NCI-H1694 (cell line): ENCODE measurements around the gene LDB2.

Experiments
- DNase-seq: peaks from one replicate; lab custom pipeline; 2025; lab: John Stamatoyannopoulos, UW

The LDB2 gene

DNA sequence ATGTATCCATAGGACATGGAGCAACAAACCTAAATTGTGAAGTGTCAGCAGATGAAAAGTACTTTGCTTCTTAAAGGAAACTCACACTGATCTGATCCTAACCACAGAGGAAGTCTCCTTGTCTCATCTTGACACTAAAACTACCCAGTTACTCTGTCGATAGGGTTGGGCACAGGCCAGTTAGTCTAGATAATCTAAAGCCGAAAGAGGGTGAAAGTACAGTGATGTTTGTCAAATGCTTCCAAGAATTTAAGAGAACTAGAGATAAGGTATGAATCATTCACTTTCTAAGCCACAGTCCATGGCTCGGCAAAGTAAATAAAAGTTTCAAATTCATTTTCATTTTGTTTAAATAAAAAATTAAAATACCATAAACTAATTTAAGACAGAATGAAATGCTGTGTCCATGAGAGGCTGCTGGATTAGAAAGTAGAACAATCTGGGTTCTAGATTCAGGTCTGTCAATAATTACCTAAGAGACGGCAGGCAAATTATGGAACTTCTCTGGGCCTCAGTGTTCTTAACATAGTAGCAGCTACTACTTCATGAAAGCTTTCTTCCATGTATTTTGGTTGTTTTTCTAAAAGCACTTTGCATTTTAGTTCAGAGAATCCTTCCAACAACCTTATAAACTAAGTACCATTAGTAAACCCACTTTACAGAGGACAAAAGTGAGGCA, 176.7 kb downstream of the LDB2 start:
- DNase-seq: no peak

DNA sequence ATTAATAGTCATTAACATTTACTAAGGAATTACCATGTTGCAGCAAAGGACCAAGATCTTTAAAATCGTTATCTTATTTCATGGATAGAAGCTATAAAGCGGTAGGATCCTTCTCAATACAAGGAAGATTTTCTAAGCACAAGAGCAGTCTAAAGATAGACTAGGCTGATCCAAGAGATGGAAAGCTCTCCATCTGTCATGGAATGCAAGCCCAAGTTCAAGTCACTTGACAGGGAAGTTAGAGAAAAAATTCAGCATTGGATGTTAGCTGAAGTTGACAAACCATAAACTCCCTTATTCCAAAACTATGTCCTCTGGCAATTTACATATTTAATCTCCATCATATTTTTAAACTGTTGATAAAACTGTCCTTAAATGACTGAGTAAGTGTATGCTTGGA, 177.7 kb downstream of the LDB2 start:
- no peak for DNase-seq

DNA sequence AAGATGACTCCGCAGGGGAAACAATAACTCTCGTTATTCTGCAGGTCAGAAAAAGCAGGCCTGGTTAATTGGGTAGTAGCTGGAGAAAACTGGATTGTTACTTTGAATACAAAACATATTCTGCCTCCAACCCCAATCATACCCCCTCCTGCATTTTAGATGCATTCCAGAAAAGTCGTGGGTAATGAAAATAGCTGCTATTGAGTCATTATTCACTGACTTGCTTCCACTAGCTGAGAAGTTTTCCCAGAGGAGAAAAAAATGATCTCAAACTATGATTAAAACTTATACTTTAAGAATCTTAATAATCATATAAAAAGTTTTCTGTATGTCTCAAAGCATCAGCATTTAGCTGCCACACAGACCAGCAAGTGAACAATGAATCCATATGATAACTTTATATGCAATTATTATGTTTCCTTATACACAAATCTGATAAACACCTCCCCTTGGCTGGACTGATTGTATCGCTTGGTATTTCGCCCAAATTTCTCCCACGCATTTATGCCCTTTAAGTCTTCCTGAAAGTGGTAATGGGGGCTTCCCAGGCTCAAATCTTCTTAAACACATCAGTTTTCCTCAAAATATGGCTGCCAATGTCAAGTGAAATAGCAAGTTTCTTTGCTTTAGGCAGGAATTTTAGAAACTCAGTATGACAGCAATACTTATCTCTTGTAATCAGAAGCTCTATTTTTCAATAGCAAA, 181.0 kb downstream of the LDB2 start:
- DNase-seq: no peak

DNA sequence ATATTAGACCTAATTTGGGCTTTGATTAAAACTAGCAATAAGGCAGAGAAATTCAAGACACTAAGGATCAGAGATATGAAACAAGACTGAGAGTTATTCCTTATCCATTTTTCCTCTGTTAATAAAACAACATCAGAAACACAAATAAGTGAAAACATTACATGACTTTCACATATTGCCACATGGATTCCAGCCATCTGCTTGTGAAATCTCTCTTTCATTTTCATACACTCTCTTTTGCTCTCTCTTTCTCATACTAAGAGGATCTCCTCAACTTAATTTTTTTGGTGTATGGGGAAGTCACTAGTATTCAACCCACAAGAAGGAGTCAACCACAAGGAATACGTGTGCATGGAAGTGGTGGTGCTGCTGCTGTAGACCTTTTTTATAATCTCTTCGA, 183.0 kb downstream of the LDB2 start:
- no peak for DNase-seq

DNA sequence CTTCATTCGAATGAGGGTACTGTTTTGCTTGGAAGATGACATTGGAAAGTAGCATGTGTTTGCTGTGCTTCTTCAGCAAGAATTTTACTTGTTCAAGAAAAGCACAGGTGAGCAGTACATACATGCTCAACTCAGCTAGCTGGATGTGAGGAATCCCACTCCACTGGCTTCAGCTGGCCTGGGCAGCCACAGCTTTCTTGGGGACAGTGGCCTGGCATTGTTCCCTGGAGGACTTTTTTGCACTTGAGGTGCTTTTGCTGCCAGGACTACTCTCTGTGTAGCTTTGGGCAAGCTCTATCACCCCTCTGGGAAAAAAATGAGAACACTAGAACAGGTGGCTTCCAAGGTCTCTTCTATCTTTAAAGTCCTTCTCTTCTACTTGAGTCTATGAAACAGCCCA, 184.3 kb downstream of the LDB2 start:
- DNase-seq: no peak

DNA sequence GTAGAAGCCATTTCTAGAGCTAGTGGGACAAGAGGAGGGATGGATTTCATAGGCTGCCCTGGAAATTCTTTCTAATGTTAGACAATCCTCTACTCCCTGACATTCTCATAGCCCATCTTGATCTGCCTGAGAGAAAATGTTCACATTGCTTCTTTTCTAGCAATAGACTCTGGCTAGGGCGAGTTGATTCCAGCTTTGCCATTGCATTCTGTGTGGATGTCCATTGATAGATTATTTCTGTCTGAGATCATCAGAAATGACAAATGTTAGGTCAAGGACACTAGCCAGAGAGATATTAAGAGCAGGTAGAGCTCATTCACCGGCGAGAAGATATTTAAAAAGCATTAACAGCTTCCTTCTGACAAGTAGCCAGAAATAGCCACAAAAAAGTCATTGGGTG, 184.7 kb downstream of the LDB2 start:
- DNase-seq: no peak

DNA sequence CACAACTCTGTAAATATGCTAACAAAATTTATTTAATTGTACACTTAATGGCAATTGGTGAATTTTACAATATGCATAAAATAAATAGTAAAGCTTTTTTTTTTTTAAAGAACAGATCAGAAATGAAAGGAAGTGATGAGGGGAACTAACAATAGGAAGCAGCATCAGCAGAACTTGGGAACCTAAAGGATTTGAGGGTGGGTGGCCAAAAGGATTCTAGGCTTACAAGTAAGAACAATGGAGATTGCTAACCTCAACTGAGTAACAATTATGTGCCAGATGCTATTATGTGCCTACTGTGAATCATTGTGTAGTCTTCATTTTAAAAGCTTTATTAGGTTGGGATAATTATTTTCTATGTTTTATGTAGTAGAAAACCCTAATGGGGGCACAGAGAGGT, 185.2 kb downstream of the LDB2 start:
- DNase-seq: no peak

DNA sequence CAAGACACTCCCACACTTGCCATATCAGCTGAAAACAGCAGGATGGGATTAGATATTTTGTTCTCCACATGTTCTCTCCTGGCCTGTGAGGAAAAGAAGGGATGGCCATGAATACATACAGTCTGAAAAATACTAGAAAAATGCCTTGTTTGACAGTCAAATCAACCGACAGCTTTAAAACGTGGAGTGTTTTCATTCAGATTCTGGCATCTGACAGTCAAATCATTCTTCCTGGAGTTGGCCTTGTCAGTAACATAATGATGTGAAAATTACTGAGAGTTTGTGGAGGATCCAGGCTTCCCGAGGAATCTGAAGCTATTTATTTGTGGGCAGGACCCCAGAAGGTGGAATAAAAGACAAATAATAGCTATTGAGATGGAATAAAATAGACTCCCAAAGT, 188.2 kb downstream of the LDB2 start:
- no peak for DNase-seq

DNA sequence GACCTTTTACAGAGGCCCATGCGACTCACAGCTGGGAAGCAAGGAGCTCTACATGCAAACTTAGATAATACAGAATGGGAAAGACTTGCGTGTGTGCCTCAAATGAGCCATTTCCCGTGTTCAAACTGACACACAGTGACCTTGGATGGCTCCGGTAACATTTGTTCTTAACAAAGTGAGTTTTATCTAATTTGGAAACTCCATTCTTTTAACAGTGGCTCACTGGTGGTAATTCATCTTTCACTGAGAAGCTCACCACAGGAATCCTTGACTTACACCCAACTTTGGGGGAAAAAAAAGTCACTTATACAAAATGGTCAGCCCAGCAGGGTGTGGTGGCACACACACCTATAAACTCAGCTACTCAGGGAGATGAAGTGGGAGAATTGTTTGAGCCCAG, 190.6 kb downstream of the LDB2 start:
- no peak for DNase-seq

DNA sequence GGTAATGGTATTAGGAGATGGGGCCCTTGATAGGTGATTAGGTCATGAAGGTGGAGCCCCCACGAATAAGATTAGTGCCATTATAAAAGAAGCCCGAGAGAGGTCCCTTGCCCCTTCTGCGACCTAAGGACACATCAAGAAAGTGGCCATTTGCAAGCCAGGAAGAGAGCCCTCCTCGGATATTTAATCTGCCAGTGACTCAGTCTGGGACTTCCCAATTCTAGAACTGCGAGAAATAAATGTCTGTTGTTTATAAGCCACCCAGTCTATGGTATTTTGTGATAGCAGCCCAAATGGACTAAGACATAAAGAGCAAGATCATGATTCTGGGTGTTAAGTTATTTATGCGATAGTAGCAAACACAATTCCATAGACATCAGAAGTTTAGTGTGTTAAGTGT, 192.2 kb downstream of the LDB2 start:
- no peak for DNase-seq

DNA sequence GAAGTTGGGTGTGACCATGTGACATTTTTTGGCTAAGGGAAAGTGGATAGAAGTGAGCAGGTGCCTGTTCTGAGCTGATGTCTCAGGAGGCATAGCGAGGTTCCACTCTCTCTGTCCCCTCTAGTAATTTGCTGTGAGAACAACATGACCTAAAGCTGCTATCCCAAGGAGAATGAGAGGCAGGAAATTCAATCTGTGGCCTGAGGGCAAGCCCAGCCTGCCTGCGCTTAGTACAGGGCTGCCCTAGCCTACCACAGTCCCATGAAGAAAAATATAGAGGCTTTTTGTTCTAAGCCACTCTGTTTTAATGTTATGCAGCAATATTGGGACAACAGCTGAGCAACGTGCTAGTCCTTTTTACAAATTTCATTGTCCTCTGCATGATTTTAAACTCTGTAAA, 193.1 kb downstream of the LDB2 start:
- DNase-seq: no peak

DNA sequence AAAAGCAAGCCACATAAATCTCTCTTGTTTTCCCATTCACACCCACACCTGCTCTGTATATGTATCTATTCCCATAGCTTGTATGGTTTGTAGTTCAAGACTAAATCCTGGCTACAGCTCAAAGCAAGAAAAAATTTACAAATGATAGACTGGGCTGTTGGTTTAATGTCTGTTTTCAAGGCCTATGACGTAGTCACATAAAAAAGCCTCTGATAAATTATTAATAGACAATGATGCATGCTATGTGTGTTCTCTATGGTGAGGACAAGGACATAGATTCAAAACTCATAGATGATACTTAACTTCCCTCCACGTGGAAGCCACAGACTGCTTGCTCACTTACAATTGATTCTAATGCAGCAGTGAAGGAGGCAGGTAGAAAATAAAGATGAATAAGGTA, 194.0 kb downstream of the LDB2 start:
- DNase-seq: no peak

DNA sequence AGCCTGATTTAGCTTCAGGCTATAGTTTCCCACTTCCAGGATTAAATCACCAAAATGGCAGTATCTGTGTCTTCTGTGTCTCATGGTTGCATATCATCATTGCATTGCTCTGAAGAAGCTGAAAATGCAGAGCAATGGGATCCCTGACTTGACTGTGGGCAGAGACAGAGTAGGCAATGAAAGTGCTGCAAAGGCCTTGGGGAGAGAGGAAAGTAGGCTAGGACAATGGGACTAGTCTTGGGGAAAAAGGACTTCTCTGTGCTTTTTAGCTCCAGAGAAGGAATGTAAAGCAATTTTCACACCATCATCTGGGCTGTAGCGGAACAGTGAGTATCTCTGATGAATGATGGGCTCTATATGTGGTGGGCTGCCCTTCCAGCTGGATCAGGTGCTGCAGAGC, 202.5 kb downstream of the LDB2 start:
- no peak for DNase-seq

DNA sequence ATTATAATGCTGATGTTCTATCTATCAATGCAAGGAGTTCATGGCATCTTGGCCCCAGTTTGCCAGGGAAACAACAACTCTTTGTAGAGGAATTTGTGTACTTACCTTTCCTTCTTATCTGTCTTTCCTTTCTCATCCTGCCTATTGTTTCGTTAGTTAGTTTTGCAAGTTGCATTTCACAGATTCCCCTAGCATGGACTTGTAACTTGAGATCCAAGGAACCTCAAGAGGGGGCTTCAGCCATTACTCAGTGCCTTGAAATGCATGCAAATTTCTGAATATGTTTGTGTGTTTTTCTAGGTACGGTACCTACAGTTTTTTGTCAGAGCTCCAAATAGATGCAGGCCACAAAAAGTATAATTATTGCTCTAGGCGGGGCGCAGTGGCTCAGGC, 203.6 kb downstream of the LDB2 start:
- no peak for DNase-seq

DNA sequence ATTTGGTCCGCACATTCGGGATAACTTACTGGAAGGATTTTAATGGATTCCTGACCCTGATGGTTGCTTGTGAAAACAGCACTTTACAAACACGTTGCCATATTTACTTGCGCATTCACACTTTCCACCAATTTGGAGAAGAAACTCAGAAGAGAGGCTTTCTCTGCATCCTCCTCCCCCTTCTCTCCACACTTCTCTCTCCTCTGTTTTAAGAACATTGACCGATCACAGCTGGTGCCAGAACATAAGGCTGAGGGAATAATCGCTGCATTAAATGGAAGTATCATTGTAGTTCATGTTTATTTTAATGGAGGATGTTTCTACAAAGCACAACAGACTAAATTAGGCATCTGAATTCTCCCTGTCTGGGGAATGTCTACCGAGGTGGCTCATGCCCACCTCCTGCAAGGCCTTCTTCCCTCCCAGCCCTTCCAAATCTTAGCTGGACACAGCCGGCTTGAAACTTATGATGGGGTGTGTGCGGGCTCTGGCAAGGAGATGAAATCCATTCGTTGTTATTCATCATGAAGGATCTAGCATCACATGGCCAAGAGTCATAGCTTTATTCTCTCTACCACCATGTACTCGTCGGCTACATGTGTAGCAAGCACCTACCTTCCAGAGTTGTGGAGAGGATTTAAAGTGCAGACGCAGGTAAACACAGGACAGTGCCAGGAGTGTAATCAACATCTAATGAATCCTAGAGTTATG, 204.1 kb downstream of the LDB2 start:
- no peak for DNase-seq

DNA sequence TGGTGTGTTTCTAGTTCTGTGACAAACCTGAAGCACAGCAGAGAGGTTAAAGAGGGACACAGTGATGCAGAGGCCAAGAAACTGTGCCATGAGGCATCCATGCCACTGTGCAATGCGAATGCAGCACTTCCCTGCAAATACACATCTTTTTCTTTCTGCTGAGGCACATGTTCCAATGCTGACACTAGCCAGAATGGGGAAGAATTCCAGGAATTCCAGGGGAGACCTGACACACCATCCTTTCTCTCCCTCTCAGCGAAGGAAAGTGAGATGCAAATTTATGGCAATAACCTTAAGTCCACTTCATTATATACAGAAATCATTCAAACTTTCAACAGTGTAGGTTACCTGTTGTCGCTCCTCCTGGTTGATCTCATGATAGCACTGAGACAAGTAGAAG, 204.8 kb downstream of the LDB2 start:
- no peak for DNase-seq

DNA sequence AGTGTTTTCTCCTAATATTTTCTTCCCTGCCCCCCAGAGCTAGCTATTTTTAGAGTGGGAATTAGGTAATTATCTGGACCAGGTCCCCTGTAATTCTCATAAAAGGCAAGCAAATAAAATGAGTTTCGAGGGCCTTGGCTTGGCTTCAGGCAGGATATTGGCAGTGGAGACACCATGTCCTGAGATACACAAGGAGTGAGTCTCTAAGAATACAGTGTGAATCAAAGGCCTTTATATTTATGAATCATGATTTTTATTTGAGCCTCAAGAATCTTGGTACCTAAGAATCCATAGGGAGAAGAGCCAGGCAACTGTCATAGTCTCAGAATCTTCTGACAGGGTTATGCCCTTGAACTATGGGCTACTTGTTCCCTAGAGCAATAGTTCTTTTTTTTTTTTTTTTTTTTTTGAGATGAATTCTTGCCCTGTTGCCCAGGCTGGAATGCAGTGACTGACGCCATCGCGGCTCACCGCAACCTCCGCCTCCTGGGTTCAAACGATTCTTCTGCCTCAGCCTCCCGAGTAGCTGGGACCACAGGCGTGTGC, 205.4 kb downstream of the LDB2 start:
- no peak for DNase-seq

DNA sequence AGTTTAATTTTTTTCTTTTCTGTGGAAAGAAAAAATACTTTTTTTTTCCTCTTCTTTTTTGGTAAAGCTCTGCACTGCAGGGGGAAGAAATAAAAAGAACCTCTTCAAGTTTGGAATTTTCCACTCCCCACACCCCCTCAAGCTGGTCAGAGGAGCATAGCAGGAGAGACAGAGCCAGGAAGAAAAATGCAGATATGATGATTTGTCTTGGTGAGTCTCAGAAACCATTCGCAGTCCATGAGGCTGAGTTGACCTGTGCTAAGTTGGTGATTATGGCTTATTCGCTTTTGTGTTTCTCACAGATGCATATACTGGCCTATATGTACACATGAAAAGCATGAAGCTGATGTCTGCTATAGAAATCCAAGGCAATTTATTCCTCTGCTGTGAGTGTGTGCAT, 205.9 kb downstream of the LDB2 start:
- no peak for DNase-seq

DNA sequence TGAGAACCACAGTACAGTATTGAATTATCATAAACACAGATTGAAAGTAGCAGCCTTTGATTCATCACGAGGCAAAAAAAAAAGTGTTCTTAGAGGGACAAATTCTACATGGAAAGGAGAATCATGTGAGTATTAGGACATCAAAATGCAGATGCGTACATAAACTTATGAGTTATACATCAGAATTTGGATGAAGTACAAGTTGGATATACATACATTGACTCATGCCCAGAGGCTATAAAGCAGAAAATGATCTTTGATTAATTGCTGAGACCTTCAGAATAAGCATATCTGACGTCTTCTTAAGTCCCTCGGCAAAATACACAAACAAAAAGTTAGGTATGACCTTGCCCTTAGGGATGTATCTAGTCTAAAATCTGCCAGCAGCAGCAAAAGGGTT, 206.4 kb downstream of the LDB2 start:
- DNase-seq: no peak

DNA sequence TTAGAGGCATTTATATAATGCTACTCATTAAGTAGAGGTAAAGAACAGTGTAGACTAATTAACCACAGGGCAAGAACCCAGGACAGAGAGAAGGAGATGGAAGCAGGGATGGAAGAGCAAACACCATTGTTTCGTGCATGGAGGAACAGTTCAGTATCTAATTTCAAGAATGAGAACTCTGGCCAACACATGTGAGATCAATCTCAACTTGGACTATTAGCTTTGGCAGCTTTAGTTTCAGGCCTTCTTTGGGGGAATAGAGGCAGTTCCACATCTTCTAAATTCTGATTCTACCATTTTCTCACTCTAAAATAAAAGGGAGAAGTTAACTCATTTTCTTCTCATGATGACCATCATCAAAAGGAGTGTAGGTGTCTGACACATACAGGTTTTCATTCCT, 207.0 kb downstream of the LDB2 start:
- no peak for DNase-seq

DNA sequence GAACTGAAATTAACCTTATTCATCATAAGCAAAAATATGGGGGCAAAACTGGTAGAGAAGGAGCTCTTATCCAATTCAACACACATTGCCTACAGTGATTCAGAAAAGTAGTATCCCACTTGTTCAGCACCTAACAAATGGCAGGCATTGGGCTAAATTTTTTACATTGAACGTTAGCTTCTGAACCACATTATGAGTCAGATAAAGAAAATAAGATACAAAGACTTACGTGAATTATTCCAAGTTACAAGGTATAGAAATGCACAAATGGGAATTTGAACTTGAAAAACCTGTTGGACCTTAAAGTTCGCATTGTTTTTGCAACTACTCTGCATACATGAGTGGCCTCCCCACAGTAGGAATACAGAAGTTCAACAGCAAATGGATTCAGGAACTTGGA, 210.6 kb downstream of the LDB2 start:
- DNase-seq: no peak

DNA sequence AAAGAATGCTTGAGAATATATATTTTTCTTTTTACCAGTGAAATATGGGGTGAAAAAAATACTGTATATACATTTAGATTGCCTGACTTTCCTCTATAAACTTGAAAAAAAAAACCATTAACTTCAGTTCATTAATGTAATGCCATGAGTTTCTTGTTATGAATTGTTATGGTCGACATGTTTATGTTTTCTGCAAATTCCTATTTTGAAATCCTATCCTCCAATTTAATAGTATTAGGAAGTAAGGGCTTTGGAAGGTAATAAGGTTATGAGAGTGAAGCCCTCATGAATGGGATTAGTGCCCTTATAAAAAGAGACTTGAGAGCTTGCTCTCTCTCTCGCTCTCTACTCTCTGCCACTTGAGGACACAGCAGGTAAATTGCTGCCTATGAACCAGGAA, 211.4 kb downstream of the LDB2 start:
- no peak for DNase-seq

DNA sequence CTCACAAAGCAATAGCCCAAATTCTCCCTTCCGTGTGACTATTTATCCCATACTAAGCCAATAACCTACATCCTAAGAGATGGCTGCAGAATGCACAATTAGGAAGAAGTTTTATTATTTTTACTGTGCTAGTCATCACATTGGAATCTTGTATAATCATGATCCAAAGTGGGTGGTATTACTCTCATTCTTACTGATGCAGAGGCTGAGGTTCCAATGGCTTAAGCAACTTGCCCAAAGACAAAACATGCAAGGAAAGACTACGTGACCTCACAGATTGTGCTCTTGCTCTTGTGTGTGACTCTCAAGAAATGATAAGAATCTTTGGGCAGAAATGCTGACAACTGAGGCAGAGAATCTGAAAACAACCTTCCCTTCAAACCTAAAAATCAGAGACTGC, 212.2 kb downstream of the LDB2 start:
- DNase-seq: no peak
